ENCODE results near the gene ANKRD63.

The ANKRD63 gene

DNA sequence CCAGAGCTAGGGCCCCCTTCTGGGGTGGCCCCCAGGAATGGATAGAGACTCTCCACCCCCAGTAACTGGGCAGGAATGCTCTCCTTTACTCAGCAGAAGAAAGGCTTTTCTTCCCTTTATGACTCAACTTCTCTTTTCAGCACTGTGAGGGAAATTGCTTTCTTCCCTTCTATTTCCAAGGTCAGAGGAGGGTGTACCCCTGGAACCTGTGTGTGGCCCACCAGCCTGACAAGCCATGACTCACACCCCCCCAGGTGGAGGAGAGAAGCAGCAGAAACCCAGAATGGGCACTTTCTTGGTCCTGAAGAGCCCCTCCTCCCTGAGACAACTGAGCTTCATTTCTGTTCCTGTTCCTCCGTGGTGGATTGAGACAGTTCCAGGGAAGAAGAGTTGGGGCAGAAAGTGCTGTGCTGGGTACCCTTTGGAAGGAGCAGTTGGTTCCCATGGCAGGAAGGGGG lies 2.7 kb upstream of the ANKRD63 start:
- H3K4me3 ChIP-seq, result no peak overlapping the region
- H3K27ac ChIP-seq, result no peak overlapping the region
- DNase-seq (ENCODE audit: low spot score), result no peak
- TF ChIP-seq CTCF (IDR thresholded peaks at IDR 0.05), result no peak

GRCh38 chr15:40285151-40285550 lies 2.3 kb upstream of the ANKRD63 start:
- Histone ChIP-seq H3K27ac (no peak overlapping the region), H3K4me3 (no peak overlapping the region)
- DNase-seq (ENCODE audit: low spot score), result no peak
- TF ChIP-seq CTCF (IDR thresholded peaks at IDR 0.05), result no peak

- TF ChIP-seq CTCF (IDR thresholded peaks at IDR 0.05), result no peak
- DNase-seq (ENCODE audit: low spot score), result no peak
- Histone ChIP-seq H3K27ac (no peak overlapping the region), H3K4me3 (peak overlapping the region; percentile 70)
These were observed 894 bp upstream of the ANKRD63 start for GRCh38 chr15:40283615-40284300.

GRCh38 chr15:40282147-40282868 lies 556 bp downstream of the ANKRD63 start:
- peak overlapping the region; percentile 70 for H3K4me3 ChIP-seq
- no peak overlapping the region for H3K27ac ChIP-seq
- DNase-seq (ENCODE audit: low spot score), result no peak
- no peak for TF ChIP-seq CTCF (IDR thresholded peaks at IDR 0.05)

DNA sequence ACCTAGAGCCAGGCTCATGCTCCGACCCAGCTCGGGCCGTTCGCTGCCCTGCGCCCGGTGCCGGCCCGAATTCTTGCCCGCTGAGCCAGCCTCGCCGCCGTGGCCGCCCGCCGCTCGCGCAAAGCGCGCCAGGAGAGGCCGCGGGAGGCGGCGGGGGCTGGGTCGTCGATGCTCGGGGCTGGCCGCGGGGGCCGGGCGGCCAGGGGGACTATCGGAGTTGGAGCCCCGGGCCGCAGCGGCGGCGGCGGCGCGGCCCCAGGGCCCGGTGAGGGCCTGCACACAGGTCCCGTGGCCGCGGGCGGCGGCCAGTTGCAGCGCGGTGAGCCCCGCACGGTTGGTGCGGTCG lies 1.1 kb downstream of the ANKRD63 start:
- no peak overlapping the region for H3K27ac ChIP-seq
- peak overlapping the region; percentile 70 for H3K4me3 ChIP-seq
- no peak for TF ChIP-seq CTCF (IDR thresholded peaks at IDR 0.05)
- no peak for DNase-seq (ENCODE audit: low spot score)

- no peak for DNase-seq (ENCODE audit: low spot score)
- TF ChIP-seq CTCF (IDR thresholded peaks at IDR 0.05), result no peak
- Histone ChIP-seq H3K4me3 (peak overlapping the region; percentile 70), H3K27ac (no peak overlapping the region)
These were observed 1.6 kb downstream of the ANKRD63 start for GRCh38 chr15:40281057-40281800.

Measured in coronary artery (tissue), 2 donors.